ENCODE measurements around the gene ARG2.

GRCh38 chr14:67663633-67664032, 43.9 kb downstream of the ARG2 start:
- TF ChIP-seq CTCF (IDR thresholded peaks at IDR 0.05) (no peak), POLR2A (IDR thresholded peaks at IDR 0.05) (no peak)
